NCI-H510A (cell line): Measurements from ENCODE around the gene CDK12.
A peak's percentile ranks its signal among the peaks of the same experiment; 100 is the strongest.

ENCODE experiments used
- DNase-seq: peaks from one replicate; lab custom pipeline; 2025; lab: John Stamatoyannopoulos, UW

The CDK12 gene

DNA sequence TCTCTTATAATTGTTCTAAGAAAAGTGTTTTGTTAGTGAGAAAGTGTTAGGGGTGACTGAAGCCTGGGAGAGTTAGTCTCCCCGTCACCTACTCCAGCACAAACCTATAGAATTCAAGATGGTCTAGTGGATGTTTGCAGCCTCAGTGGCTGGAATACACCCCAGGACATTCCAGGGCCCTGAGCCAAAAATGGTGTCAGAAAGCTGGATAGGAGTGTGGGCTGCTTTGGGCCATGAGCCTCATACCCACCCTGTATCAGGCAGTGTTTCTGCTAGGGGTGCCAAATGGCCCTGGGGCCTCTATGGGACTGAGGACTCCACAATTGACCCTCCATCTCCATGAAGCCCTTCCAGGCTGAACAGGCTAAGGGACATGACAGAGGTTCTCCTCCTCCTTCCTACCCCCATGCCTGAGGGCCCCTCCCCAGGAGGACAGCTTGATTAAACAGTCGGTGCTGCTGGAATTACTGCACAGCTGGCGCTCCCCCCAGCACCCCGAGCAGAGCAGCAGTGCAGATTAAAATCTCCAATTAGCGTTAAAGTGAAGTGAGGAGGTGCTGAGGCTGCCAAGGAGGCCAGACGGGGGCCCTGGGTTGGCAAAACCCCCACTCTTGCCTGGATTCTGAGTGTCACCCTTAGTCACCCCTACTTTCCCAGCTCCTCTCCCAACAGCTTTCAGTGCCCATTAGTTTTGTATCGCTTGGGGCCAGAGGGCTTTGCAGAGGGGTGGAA, 87.4 kb downstream of the CDK12 start:
- no peak for DNase-seq

DNA sequence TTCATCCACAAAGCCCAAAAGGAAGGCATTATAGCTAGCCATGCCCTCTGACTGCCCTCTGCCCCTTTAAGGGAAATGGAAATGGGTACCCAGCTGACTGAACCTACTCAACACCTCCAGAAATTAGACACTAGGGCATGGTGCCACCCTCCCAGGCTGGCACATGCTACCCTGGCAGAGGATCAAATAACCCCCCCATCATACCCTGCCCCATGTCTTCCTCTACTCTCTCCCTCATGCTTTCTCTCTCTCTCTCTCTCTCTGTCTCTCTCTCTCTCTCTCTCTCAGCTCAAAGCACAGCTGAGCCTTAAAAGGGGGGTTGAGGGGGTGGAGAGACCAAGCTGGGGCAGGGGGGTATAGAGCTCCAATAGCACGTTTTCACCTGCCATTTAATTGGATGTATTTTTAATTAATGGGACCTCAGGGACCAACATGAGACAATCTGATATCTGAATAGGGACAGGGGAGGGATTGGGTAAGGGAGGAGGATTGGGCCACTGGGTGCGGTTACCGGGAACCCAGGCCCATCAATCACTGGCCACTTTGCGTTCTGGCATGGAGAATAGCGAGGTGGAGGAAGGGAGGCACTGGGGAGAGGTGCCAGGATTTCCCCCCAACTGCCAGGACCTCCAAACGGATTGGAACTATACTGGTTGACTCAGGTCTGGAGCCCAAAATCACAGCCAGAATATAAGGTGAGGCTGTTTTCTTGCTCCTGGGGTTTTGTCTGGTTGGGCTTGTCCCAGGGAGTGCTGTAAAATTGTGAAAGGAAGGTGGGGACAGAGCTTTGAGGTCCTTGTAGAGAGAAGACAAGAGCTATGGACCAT, 88.7 kb downstream of the CDK12 start:
- no peak for DNase-seq

DNA sequence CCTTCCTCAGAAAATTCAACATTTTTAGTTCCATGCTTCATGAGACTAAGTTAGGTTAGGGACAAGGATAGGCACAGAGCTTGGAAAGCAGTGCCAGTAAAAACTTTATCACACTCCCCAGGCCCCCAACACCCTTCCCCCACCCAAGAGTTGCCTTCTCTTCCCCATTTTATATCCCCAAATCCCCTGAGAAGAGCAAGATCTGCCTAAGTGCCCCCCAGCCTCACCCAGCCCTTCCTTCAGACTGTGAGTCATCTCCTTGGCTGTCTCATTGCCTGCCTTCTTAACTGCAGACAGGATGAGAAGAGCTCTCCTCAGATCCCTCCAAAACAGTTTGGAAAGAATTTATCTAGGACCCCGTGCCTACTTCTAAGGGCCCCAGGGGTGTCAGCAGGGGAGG, 90.6 kb downstream of the CDK12 start:
- no peak for DNase-seq

DNA sequence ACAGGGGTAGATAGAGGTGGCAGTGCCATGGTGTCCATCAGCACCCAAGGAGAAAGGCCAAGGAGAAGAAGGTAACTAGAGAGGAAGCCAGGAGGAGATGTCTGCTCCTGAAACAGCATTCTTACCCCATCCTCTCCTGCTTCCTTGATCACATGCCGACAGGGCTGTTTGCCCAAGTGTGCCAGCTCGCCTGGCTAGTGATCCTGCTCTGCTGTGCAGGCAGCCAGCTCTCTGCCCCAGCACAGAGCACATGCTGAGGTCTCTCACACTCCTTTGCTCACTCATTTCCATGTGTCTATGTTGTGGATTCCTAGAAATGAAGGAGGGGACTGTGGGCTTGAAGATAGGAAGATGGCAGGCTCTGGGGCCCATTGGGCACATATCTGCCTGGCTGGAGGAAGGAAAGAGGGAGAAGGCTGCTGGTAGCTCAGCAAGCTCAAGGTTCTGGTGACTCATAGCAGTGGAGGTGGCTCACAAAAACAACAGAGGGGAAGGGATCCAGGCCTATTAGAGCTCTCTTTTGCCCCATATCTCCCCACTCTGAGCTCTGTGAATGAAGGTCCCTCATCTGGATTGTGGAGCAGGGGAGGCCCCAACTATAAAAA, 92.2 kb downstream of the CDK12 start:
- DNase-seq: no peak

DNA sequence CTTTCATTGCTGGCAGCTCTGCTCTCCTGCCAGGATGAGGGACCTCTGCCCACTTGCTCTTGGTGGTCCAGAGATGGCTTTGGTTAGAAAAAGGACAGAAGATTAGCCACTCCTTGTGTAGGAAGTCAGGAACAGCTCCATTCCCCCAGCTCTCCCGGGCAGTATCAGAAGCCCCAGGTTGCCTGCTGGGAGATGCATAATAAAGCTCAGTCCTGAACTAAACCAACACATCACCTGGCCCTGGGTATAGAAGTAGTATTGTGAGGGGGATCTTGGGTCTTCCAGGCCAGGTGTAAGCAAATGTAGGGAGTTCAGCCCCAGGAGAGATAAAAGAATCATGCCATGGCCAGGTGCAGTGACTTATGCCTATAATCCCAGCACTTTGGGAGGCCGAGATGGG, 94.1 kb downstream of the CDK12 start:
- DNase-seq: no peak

DNA sequence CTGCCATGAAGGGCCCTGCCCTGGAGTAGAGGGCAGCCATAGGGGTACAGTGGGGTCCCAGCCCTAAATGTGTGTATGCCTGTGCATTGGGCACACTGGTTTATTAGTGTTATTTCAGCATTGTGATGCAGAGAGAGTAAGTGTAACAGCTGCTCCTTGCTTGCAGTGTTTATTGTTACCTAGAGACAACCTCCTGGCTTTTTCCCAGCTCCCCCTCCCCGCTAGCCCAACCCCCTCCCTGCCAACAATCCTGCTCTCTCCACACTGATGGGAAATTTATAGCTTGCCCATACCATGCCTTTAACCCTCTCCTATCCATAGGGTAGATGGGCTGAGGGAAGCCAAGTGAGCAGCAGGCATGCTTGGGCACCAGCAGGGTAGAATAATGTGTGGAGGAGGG, 95.1 kb downstream of the CDK12 start:
- peak; percentile 16 for DNase-seq

DNA sequence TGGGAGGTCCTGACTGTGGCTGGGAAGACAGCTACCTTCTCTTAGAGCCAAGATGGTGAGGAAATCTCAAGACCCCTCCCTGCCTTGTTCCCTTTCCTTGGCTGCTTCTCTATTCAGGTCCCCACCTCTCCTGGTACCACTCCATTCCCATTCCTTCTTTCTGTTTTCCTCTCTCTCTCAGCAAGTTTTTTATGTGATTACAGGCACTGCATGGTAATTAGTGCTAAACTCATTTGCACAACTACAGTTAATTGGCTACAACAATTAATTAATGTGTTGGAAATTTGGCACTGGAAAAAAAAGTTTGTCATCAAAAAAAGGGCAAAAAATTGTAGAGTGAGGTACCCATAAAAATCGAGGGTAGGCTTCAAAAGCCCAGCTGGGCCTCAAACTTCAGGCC, 101.1 kb downstream of the CDK12 start:
- DNase-seq: no peak

DNA sequence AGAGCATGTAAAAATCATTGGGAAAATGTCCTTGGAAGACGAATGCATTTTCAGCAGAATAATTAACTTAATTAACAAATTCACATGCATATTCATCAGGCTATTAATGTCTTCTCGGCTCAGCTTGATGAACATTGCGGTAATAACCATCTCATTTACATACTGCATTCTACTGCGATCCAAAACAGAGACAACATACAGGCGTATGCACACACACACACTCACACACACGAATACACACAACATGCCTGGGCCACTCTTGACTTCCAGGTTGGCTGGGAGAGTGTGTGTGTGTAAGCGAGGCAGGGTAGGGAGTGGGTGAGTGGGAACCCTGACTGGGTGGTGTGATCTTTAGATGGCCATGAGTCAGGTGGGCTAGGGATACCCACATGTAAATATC, 101.7 kb downstream of the CDK12 start:
- DNase-seq: no peak

DNA sequence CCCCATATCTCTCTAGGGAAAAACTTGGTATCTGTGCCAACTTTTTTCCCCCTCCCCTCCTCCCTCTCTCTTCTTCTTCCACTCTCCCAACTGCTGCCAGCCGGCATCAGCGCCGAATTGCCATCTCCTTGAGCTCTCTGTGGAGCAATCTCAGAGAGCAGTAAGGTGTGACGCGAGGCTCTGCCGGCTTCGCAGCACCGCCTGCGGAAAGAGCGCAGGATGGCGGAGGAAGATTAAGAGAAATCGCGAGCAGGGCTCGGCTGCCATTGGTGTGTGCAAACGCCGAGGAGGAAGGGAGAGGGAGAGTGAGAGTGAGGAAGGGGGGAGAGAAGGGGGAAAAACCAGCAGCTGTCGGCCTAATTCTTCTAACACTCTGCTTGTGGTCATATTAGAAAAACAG, 102.2 kb downstream of the CDK12 start:
- DNase-seq: peak; percentile 17

DNA sequence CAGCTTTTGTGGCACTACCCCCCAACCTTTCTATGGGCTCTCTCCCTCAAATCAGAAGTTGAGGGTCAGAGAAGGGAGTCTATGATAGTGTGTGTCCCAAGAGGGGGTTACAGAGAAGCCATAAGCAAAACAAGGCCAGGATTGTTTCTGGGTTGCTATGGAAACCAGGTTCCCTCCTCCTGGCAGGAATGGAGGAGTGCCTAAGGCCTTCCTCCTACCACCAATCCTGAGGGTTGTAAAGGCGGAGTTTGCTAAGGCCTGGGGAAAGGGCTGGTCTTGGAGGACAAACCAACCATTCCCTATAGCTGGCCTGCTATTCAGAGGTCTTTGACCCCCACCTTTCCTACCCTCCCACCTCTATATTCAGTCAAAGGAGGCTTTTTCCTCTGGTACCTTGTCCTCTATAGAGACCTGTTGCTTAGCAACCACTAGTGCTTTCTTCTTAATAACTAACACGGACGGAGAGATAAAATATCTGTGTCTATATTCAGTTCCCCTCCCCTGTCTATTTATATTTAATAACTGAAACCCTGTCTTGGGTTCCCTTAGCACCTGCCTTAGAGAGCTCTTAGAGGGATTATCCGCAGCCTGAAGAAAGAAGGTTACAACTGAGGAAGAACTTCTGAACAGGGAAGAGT, 103.0 kb downstream of the CDK12 start:
- peak; percentile 16 for DNase-seq

DNA sequence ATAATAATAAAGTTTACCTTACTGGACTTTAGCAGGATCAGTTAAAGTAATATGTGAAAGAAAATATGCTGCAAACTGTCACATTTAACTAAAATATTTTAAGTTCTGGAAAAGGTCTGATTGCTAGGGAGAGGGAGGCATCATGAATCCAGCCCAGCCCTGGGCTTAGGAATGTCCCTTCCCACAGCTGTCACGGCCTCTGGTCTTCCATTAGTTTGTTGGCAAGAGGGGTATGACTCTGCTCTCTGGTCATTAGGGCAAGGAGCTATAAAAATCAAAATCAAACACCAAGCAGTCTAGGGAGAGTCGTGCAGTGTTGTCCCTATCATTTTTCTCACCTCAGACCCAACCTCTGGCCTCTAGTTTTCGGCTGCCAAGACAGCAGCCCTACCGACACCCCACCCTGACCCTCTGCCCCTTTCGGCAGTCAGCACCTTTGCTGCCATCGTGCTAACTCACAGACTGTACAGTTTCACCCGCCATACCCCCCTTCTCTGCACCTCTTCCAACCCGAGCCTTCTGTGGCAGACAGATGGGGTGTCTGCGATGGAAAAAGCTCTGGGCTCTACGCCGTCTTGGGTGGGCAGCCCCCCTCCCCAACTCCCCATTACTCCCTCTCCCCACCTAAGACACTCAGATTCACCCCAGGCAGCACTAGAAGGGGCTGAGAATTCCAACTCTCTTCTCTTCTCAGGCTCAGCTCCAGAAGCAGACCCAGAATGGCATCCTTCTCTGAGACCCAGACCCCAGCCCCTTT, 105.0 kb downstream of the CDK12 start:
- no peak for DNase-seq

DNA sequence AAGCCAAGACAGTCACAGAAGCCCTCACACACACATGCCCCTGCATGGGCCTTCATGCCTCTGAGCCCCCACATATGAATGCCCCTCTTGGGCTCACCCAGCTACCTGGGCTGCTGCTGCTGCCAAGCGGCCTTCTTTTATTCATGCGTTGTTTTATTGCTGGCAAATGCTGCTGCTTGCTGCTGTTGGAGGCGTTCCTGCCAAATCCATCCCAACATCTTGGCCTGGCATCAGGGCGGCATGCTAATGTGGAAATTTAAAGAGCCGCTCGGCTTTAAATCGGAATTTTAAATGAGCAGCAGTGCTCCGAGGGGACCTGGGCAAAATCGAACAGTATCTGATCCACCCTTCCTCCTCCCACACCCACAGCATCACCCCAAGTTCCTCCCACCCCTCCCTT, 107.4 kb downstream of the CDK12 start:
- no peak for DNase-seq

DNA sequence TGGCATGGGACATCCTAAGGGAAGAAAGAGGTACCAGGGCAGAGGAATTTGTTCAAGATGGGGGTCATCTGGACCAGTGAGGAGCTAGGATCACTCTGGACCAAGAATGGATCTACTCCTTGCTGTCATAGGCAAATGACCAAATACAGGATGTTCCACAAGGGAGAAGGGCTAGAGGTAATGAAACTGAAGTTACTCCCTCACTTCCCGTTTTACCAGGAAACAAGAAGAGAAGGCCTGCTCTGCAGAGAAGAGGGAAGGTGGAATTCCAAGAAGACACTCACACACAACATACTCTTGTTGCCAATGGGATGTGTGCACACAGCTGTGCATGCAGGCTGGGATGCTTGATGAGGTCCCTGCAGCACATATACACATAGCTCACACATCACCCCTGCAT, 107.8 kb downstream of the CDK12 start:
- DNase-seq: no peak

DNA sequence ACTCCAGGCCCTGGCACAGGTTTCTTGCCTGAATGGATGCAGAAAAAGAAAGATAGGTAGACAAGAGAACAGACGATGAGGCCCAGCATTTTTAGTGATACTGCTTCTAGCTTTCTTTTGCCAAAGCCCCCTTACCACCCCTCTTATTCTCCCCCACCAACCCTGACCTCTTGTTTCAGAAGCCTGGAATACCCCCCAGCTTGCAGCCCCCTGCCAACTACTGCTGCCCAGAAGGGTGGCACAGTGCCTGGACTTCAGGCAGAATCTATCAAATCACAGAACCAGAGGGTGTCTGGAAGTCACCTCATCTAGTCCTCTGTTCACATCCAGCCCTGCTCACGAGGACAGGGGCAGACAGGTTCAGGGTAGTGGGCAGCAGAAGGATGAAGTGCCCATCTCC, 110.8 kb downstream of the CDK12 start:
- DNase-seq: no peak

DNA sequence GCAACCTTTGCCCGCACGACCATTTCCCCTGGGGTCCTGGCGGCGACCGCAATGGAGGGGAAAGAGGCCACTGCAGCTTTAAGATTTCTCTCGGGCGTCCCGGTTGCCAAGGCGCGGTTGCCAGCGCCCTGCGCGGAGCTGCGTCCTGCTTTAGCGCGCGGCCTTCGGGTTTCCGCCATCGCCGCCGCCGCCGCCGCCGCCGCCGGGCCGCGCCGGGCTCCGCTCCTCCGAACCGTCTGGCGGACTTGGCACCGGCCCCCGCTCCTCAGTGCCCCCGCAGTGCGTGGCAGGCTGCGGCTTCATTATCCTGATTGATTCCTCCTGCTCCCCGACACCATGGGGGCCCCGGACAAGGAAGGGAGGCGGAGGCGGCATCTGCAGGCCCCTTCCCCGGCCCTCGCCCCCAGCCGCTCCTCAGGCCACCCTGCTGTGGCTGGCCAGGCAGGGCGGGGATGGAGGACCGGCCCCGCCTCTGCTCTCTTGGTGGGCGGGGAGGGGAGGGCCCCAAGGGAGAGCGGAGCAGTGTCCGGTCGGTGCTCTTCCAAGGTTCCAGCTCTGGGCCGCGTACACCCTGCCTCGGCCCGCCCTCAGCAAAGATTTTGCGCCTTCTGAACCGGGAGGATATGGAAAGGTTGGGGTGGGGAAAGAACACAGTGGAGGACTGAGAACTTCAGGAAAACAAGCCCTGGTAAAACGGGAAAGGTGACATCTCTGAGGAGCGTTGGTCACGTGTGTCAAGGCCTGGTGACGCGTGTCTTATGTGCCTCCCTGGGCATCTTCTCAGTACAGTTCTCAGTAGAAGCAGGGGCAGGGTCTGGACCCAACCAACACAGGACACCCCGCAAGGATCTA, 112.4 kb downstream of the CDK12 start:
- DNase-seq: peak; percentile 77

DNA sequence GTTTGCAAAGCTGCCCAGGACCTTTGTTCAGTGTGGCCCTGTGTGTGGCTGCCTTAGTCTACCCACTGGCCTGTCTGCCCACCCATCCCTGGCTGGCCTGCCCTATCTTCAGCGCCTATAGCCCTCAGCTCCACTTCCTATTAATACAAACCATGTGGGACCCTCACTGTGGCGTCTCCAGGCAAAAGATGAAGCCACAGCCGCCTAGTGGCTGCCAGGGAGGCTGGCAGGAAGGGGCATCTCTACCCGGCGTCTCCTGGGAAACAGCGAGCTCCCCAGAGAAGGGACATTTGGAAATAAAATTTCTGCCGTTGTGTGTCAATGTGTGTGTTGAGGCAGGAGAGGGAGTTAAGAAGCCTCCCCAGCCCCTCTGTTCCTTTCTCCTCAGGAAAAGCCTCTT, 114.9 kb downstream of the CDK12 start:
- peak; percentile 12 for DNase-seq

DNA sequence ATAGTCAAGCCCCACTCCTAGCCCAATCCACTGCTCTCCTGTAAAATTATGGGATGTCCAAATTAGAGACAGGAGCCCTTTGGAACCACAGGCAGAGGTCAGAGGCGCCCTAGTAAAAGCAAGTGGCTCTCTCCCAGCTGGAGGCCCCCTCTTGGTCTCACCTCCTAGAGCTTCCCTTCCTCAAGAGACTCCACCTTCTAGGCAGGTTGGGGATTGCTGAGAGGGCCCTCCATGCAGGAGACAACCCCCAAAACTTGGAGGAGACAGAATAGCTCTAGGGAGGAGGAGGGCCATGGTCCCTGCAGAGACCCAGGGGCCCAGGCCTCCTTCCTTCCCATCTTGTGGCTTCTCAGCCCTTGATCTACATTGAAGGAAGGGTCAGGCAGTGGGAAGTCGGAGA, 117.0 kb downstream of the CDK12 start:
- no peak for DNase-seq

DNA sequence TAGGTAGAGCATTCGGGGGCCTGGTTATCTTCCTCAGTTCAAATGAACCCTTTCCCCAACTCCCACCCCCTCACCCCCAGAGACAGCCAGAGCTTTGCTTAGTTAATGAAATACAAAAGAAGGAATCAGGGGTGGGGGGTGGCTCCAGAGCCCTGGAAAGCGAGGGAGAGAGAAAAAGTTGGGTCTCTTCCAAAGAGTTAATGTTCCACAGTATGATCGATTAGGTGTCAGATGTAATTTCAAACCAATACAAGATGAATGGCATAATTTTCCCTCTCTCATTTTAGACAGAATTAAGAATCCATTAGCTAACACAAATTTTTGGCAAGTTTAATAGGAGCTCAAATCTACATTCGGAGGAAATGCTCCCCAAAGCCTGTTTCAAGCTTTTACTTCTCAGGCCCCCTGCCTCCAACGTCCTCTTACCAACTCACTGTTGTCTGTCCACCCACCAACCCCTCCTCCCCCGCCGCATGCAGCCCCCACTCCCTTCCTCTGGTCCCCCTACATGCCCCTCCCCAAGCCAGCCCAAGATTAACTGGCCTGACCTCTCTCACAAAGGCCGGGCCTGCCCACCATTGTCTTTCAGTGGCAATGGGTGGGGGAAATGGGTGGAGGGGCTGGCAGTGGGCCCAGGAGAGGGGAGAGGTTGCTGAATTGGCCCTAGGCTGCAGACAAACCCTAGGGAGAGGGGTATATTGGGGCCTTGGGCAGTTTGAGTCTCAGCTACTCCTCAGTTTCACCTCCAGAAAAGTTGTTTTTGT, 118.2 kb downstream of the CDK12 start:
- DNase-seq: no peak

DNA sequence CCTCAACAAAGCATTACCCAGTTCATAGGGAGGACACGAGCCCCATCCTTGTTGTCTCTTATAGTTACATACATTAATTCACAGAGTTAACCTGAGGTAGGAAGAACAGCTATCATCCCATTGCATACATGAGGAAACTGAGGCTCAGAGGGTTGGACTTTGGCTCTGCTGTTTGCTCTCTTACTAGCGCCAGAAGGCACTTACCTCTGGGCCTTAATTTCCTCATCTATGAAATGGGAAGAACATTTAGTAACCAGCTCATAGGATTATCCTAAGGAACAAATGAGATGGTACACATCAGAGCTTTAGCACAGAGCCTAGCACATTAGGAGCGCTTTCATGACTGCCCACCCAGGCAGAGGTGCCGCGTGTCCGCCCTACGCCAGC, 118.8 kb downstream of the CDK12 start:
- DNase-seq: no peak

DNA sequence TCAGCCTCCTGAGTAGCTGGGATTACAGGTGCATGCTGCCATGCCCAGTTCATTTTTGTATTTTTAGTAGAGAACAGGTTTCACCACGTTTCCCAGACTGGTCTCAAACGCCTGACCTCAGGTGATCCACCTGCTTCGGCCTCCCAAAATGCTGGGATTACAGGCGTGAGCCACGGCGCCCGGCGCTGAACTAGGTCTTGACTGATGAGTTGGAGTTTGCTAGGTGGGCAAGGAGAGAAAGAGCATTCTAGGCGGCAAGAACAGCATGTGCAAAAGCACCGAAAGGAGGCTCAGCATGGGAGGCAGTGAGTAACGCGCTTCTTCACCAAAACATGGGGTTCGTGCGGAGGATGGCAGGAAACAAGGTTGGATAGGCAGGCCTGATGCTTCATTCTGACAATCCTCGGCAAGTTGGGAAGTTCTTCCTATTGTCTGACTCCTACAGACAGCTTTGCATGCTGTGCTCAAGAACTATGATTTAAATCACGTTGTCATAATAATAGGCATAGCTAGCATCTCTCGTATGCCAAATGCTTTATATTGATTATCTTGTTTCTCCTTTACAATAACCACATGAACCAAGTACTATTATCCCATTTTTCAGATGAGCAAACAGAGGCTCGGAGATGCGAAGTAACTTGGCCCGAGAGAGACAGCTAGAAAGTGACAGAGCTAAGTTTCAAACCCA, 119.9 kb downstream of the CDK12 start:
- no peak for DNase-seq
